ENCODE data around the gene DHX30. TPM values are rescaled to one million over a fixed set of nuclear protein-coding genes. Genes with fewer than 3 reads are reported as not detected.

Gene DHX30
- total RNA-seq, 1 donor from 2014 or later = 25.8 TPM

DNA sequence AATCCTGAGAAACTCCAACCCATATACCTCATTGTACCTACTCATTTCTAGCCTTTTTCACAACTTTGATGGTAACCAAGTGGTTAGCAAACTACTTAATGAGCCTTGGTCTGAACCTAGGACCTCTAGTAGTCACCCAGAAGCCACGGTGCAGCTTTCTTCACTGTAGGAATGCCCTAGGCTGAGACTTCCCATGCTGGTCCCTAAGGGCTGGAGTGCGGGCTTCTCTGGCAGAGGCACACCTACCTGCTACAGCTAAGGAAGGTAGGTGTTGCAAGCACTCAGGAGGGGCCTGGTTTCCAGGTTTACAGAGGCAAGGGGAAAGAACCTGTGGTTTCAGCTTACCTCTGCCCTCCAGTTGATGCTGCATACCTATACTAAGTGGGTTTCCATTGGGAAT, 65.4 kb downstream of the DHX30 start:
- H3K27me3 ChIP-seq = no peaks in the 10 kb centered on the region
- H3K9me3 ChIP-seq = no peaks in the 10 kb centered on the region
- intact Hi-C loops (cut with DNase I) = no loop called here
- no peak for DNase-seq (ENCODE audit: low spot score in 2 of 2)
- no peak overlapping the region for H3K4me3 ChIP-seq
- H3K27ac ChIP-seq = no peak overlapping the region
- peaks cover 88 to 95% of the 10 kb centered on the region in 2 donors for H3K36me3 ChIP-seq
- TF ChIP-seq CTCF (IDR thresholded peaks at IDR 0.05) = no peak
- H3K4me1 ChIP-seq = peaks cover 0 to 12% of the 10 kb centered on the region in 2 donors

DNA sequence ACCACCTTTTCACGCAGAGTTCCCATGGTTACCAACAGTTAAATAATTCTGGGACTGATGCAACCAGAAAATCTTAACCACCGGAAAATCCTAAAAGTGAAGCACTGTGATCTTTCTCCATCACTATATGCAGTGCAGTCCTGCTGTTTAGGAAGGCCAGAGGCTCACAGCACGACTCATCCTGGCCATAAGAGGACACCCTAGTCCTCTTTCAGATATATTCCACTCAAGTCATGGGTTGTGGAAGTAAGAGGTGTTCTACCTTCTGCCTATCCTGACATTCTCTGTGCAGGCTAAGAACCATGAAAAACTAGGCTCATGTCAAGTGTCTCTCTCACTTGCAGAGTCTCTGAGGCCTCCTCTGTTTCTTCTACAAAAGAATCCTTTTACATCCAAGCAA, 67.2 kb downstream of the DHX30 start:
- H3K27me3 ChIP-seq = no peaks in the 10 kb centered on the region
- no peak for DNase-seq (ENCODE audit: low spot score in 2 of 2)
- no peak overlapping the region for H3K4me3 ChIP-seq
- peaks cover 0 to 12% of the 10 kb centered on the region in 2 donors for H3K4me1 ChIP-seq
- no peaks in the 10 kb centered on the region for H3K9me3 ChIP-seq
- H3K27ac ChIP-seq = no peak overlapping the region
- no peak for TF ChIP-seq CTCF (IDR thresholded peaks at IDR 0.05)
- intact Hi-C loops (cut with DNase I) = no loop called here
- H3K36me3 ChIP-seq = peaks cover 77 to 90% of the 10 kb centered on the region in 2 donors

GRCh38 chr3:47870702-47871260, 67.8 kb downstream of the DHX30 start:
- peaks cover 76 to 90% of the 10 kb centered on the region in 2 donors for H3K36me3 ChIP-seq
- no peak for TF ChIP-seq CTCF (IDR thresholded peaks at IDR 0.05)
- DNase-seq (ENCODE audit: low spot score in 2 of 2) = no peak
- no peak overlapping the region for H3K27ac ChIP-seq
- H3K27me3 ChIP-seq = no peaks in the 10 kb centered on the region
- no peak overlapping the region for H3K4me3 ChIP-seq
- intact Hi-C loops (cut with DNase I) = no loop called here
- H3K9me3 ChIP-seq = no peaks in the 10 kb centered on the region
- peaks cover 0 to 12% of the 10 kb centered on the region in 2 donors for H3K4me1 ChIP-seq

- no peaks in the 10 kb centered on the region for H3K9me3 ChIP-seq
- H3K27me3 ChIP-seq = no peaks in the 10 kb centered on the region
- no peak for TF ChIP-seq CTCF (IDR thresholded peaks at IDR 0.05)
- H3K27ac ChIP-seq = no peak overlapping the region
- no peak overlapping the region for H3K4me3 ChIP-seq
- intact Hi-C loops (cut with DNase I) = no loop called here
- peaks cover 70 to 87% of the 10 kb centered on the region in 2 donors for H3K36me3 ChIP-seq
- H3K4me1 ChIP-seq = peaks cover 0 to 12% of the 10 kb centered on the region in 2 donors
- no peak for DNase-seq (ENCODE audit: low spot score in 2 of 2)
These were observed 68.5 kb downstream of the DHX30 start for GRCh38 chr3:47871389-47871788.

- Histone ChIP-seq H3K27me3 (no peaks in the 10 kb centered on the region), H3K4me1 (peaks cover 0 to 2% of the 10 kb centered on the region in 2 donors), H3K27ac (no peak overlapping the region), H3K4me3 (no peak overlapping the region), H3K9me3 (no peaks in the 10 kb centered on the region), H3K36me3 (peaks cover 62 to 78% of the 10 kb centered on the region in 2 donors)
- intact Hi-C loops (cut with DNase I) = no loop called here
- no peak for DNase-seq (ENCODE audit: low spot score in 2 of 2)
- no peak for TF ChIP-seq CTCF (IDR thresholded peaks at IDR 0.05)
These were observed 70.0 kb downstream of the DHX30 start for GRCh38 chr3:47872916-47873315.

DNA sequence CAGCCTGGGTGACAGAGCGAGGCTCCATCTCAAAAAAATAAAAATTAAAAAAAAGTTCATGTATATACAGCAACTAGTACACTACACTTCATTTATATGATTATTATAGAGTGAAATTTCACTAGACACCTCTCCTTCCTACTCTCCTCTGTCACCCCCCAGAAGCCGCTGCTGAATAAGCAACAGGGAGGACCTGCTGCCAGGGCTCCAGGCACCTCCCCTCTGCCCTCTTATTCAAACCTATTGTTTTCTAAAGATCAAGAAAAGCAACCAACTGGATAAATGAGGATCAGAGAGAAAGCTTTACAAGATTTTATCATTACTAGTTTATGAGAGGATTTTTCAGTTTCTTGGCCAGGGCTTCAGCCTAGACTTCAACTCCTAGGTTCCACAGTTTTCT, 71.5 kb downstream of the DHX30 start:
- H3K9me3 ChIP-seq = no peaks in the 10 kb centered on the region
- H3K4me1 ChIP-seq = no peaks in the 10 kb centered on the region
- H3K36me3 ChIP-seq = peaks cover 47 to 63% of the 10 kb centered on the region in 2 donors
- TF ChIP-seq CTCF (IDR thresholded peaks at IDR 0.05) = no peak
- no peak overlapping the region for H3K27ac ChIP-seq
- intact Hi-C loops (cut with DNase I) = no loop called here
- no peaks in the 10 kb centered on the region for H3K27me3 ChIP-seq
- H3K4me3 ChIP-seq = no peak overlapping the region
- DNase-seq (ENCODE audit: low spot score in 2 of 2) = no peak

Data from ascending aorta (tissue), 2 donors.